AG08396 (cell line): ENCODE results near the gene UBTF.

ENCODE experiments used
- DNase-seq: peaks from one replicate; pipeline ENCODE4 v3.0.0; 2012; ENCODE audit warnings: low spot score, mixed read lengths

UBTF gene

GRCh38 chr17:44213403-44214229 lies 5.9 kb downstream of the UBTF start:
- DNase-seq: no peak

- no peak for DNase-seq
Measured at GRCh38 chr17:44212507-44213402, 6.7 kb downstream of the UBTF start.

DNA sequence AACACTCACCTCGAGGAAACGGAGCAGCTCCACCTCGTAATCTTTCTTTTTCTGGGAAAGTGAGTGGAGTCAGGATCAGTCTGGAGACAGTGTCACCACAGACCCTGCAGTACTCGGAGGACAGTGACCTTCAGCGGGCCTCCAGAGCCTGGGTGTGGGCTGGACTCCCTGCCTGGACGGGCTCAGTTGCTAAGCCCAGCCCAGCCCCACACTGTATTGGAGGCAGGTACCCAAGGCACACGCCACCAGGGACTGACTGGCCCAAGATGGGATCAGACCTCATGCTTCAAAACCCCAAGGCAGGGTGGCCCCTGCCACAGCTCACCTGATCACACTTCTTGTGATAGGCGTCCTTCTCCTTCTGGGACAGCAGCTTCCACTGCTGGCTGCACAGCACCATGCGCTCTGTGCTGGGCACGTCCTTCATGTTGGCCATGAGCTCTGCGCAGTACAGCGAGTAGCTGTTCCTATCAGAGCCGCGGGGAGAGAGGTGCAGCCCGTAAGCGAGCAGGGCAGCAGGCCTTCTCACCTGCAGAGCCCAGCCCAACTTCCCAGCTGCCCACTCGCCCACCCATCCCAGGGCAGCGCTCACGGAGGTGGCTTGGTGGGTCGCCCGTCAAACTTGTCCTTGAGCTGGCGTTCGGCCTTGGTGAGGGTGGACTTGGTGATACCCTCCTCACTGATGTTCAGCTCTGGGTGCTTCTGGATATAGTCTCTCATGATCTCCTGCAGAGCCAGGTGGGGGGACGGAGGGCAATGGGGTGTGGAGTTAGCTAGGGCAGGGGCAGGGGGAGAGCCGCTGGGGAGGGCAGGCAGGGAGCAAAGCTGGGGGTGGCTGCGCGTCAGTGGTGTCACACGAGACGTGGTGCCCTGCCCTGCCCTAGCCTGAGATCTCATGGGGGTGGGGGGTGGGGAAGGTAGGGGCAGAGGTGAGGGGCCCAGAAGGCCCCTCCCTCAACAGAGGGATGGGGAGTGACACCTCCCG lies 7.9 kb downstream of the UBTF start:
- no peak for DNase-seq

DNA sequence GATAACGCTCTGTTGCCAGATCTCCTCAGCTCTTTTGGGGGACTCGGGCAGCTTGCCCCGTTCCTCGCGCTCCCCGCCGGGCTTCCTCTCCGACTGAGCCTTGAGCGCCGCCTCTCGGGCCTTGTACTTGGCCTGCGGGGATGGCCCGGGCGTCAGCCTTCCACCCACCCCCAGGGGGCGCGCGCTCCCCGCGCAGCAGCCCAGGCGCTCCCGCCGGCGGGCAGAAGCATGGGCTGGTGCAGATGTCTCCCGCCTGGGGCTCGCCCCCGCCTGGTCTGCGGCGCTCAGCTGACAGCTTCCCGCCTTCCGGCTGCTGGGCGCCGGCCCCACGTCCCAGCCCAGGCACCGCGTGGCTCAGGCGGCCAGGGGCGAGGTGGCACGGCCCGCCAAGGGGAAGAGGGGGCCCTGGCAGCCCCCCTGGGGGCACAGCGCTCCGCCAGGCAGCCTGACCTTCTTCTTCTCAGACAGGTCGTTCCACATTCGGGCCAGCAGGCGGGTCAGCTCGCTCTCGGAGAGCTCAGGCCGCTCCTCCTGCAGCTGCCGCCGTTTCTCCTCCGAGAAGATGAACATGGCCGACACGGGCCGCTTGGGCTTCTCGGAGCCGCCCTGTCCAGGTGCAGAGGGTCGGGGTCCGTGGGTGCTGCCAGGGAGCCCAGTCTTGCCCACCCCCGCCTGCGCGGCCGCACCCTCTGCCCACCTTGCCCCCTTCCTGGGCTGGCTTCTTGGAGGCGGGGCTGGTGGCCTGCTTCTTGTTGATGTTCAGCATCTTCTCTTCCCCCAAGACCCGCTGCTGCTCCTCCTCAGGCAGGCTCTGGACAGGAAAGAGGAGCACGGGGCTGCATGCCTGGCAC lies 8.9 kb downstream of the UBTF start:
- DNase-seq: peak; percentile 94

- no peak for DNase-seq
Measured at GRCh38 chr17:44209786-44210341, 9.6 kb downstream of the UBTF start.

GRCh38 chr17:44207743-44208142 lies 11.7 kb downstream of the UBTF start:
- no peak for DNase-seq

DNA sequence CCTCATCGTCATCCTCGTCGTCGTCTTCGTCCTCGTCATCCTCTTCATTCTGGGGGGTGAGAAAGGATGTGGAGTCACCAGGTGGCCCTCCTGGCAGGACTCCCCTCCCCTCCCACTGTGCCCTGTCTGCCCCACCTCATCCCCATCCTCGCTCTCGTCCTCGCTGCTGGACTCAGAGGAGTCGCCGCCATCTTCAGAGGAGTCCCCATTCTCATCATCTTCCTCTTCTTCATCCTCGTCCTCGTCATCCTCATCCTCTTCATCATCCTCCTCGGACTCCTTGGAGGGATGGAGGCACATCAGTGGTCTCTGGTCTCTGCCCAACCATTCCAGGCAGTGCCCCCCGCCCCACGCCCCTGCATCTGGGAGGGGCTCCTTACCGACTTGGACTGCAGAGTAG lies 12.2 kb downstream of the UBTF start:
- DNase-seq: no peak

- DNase-seq: no peak
Measured at GRCh38 chr17:44206825-44207155, 12.7 kb downstream of the UBTF start.

- no peak for DNase-seq
Measured at GRCh38 chr17:44205962-44206824, 13.3 kb downstream of the UBTF start.

DNA sequence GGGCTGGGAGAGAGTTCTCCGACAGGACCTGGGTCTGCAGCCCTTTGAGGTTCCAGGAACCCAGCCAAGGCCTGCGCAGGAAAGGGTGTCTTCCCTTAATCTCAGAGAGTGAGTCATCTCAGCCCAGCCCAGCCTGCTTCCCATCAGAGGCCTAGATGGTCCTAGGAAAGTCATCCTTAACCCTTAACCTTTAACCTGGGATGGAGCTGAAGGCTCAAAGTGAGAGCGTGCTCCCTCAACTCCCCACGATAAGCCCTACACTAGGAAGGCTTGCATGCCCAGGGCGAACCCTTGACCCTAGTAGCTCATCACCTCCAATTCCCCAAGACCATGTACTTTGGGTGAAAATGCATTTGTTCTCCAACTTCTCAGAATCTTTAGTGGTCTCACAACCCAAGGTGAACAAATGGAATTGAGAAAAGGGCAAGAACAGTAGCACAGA lies 15.0 kb downstream of the UBTF start:
- peak; percentile 52 for DNase-seq

DNA sequence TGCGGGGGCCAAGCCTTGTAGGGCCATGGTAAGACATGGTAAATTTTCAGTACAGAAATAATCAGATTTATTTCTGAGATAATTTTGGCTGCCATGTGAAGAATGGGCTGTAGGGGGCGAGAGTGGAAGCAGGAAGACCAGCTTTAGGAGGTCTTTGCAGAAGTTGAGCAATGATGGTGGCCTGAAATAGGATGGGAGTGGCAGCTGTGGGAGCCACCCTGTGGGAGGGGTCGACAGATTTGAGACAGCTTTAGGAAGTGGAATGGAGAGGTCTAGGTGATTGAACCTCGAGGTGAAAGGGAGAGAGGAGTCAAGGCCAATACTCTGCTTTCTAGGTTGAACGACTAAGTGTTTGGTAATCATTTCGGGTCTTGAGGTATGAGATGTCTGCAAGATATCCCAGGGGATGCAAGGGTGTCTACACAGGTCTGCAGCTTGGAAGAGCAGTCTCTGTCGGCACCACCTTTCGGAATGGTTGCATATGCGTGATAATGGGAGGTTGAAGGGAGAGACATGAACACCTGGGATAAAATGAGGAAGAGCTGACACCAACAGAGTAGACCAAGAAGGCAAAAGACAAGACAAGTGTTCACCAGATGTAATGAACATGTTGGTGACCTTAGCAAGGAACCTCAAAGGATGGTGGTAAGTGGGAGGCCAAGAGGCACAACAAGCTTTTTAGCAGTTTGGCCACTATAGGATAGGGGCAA lies 15.6 kb downstream of the UBTF start:
- DNase-seq: peak; percentile 53

GRCh38 chr17:44202756-44203155 lies 16.7 kb downstream of the UBTF start:
- no peak for DNase-seq

DNA sequence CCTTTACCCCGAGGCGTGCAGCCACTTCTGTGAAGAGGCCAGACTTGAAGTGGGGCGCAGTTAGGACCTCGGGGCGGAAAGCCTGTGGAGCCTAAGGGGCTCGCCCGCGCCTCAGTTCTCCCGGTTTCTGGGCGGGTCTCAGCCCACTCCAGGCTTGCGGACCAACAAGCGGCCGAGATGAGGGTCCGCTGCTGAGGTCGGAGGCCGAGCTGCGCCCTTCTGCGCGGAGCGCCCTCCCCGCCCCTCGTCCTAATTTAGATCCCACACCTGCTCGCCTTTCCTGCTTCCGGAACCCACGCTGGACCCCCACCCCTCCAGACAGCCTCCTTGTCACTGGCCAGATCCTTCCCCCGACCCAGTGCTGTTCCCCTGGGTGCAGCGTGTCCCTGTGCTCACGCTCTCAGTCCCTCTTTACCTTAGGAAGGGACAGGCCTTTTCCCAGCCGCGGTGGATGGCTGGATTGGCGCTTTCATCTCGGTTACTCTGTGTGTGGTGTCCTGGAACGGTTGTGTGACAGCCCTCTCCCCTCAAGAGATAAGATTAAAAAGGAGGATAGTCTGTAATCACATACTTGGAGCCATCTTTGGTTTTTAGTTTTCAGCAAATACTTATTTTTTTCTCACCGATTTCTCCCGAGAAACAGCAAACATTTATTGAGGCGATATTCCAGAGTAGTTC lies 18.9 kb downstream of the UBTF start:
- no peak for DNase-seq

- DNase-seq: peak; percentile 99
Measured at GRCh38 chr17:44199553-44200477, 19.7 kb downstream of the UBTF start, which contains the start of gene ATXN7L3. Gene ATXN7L3, minus strand, starts transcription at chr17:44199884. Its CDS starts 1,814 bp downstream, at chr17:44198070.

GRCh38 chr17:44198721-44199552 lies 20.5 kb downstream of the UBTF start:
- DNase-seq: peak; percentile 89
